Peyer's patch (tissue), 4 donors: ENCODE data around the gene SIPA1L3.

ENCODE experiments used
- CTCF ChIP-seq, 6 experiments: fragments of 450-650 bp in 4 of 6; fragments of 200-600 bp in 2 of 6; sonication (generic) in 1 of 6; IDR thresholded peaks; one replicate each; pipeline ENCODE4 v1.5.1; 2017 to 2019; ENCODE audit warnings: antibody characterized with exemption in 6 of 6, mild to moderate bottlenecking in 3 of 6, moderate library complexity in 1 of 6
- POLR2A ChIP-seq, 2 donors: fragments of 450-650 bp; IDR thresholded peaks; one replicate each; pipeline ENCODE4 v1.5.1; 2017; ENCODE audit warnings: antibody characterized with exemption in 2 of 2, mild to moderate bottlenecking in 2 of 2, moderate library complexity in 2 of 2

GRCh38 chr19:38122402-38123093 is 215.5 kb downstream of the SIPA1L3 start:
- TF ChIP-seq POLR2A (IDR thresholded peaks at IDR 0.05) (no peak), CTCF (IDR thresholded peaks at IDR 0.05) (no peak)
